Hematopoietic multipotent progenitor cell treated with erythropoietin and hydrocortisone succinate and interleukin-3 and kit ligand, for 8 days (in vitro differentiated cells): Measurements from ENCODE around the gene TNFSF13B.
"Not testable (repeated sequence)": the region's sequence is repeated elsewhere in the genome, so short reads cannot be mapped to it uniquely, and the experiment has no call there.

Experiments used
- DNase-seq: peaks from one replicate; pipeline ENCODE4 v3.0.0-alpha.2; 2015

The TNFSF13B gene

DNA sequence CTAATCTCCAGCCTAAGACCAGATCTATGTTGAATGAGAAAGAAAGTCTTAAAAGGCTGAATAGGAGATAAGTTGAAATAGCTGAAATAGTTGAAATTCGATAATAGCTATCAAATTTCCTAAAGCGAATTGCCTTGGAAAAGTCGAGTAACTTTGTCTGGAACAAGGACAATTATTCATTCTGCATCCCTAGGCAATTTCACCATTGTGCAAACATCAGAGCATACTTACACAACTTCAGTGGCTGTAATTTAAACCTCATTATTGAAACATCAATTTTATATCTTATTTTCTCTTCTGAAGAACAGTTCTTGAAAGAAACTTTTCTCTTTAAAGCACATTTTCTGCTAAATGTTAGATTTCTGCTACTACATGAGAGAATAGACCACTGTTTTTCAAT lies 13.6 kb downstream of the TNFSF13B start:
- DNase-seq = no peak

DNA sequence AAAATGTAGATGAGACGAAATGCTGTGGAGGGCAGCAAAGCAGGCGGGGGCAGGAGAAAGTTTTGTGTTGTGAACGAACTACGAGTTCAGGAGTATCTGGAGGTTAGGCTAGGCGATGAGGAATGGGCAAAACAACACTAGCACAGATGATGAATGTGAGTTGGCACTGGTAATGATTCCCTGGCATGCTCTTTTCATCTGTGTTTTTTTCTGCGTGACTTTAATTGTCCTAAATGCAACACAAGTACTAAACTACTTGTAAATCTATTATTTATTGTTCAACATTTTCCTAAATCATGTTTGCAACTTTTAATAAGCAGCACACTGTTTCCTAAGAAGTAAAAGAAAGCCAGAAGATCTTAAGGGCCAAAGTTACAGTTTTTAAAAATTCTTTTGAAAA lies 19.2 kb downstream of the TNFSF13B start:
- no peak for DNase-seq

DNA sequence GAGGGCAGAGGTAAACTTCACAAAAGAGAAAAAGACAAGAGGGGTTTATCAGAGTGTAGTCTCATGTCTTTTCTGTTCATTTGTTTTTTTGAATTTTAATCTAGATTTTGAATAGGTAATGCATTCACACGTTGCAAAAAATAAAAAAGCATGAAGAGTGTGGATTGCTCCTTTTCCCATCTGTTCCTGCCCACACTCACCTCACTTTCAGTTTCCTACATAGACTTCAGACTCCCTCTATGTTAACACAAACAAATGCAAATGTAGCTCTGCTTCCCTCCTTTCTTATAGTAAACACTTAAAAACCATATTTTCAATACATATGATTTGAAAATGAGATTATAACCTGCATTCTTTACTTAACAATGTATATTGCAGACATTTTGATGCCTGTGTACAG lies 20.3 kb downstream of the TNFSF13B start:
- DNase-seq = no peak

- no peak for DNase-seq
These were observed 27.6 kb downstream of the TNFSF13B start for GRCh38 chr13:108297114-108297513.

GRCh38 chr13:108302279-108302678 lies 32.8 kb downstream of the TNFSF13B start:
- no peak for DNase-seq

DNA sequence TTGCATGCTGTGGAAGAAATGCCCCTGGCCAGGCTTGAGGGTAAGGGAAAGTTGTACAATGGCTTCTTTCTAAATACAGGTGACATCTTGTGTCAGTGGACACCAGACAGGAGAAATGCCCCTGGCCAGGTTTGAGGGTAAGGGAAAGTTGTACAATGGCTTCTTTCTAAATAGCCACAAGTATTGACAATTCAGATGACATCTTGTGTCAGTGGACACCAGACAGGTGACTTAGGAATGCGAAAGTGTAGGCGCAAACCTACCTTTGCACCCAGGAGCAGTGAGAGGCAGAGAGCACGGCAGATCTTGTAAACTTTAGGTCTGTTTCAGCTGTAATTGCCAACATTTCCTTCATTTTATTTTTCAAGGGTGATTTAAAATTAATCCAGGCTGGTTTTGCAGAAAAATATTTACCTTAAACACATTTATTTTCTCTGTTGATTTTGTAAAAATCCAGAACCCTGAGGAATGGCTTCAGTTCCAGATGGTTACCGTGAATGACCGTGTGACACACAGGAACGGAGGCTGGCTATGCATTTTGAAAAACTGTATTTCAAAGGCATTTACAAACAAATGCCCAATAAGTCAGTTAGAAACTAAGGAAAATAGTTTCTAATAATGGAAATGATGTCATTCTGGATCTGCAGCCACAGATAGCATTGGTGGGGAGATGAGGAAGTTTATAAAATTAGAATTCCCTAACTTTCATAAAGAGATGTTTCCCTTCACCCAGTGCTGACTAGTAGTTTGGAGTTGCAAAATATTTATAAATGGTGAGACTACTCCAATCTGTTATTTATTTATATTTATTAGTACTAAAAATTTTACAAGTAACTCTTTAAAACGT lies 34.9 kb downstream of the TNFSF13B start:
- DNase-seq = no peak

DNA sequence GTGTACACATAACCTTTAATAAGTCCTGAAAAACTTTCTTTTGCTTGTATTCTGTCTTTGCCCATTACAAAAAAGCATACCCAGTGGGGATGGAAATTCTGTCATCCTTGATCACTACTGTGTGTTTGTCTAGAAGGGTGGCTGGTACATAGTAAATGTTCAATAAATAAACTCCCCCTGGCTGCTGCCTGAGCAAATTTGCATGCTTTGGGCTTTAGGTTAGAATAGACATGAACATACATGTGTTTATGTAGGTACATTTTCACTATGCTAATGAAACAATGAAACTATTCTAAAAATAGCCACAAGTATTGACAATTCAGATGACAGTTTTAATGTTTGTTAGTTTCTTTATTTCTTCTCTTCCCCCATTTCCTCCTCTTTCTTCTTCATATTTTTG lies 36.1 kb downstream of the TNFSF13B start:
- DNase-seq = no peak

GRCh38 chr13:108306860-108307259 lies 37.3 kb downstream of the TNFSF13B start:
- DNase-seq = no peak

GRCh38 chr13:108311596-108311995 lies 42.1 kb downstream of the TNFSF13B start:
- DNase-seq = not testable (repeated sequence)

GRCh38 chr13:108313382-108313781 lies 43.9 kb downstream of the TNFSF13B start:
- peak; percentile 44 for DNase-seq

- DNase-seq = no peak
These were observed 45.8 kb downstream of the TNFSF13B start for GRCh38 chr13:108315273-108315672.

DNA sequence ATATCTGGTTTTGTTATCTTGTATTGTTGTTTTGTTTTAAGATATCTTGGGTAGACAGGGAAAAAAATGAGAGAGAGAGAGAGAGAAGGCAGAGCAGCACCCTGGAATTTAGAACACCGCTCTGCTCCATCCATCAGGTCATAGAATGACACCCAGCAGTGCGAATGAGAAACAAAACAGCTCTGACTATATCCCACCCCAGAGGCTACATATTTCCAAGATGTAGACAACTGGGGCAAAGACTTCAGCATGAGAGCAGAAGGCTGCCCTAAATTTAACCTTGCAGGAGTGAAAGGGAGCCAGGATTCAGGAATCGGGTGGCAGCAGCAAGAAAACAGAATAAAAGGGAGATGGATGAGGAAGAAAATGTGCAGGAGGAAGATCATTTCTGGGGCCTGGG lies 46.5 kb downstream of the TNFSF13B start:
- DNase-seq = no peak

DNA sequence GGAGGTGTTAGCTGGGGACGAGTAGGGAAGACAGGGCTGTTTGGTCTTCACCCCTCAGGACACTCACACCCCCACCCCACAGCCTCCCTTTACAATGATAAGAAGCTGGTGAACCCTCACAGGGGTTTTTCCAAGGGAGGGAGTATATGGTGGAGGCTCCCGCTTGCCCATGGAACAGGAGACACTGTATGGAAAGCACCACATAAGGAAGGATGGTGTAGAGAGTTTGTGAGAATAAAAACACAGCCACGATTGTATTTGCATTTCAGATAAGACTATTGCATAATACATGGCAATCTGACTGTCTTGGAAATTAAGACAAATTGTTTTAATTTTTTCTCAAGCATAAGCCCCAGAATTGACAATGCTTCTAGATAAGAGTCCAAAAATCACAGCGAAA lies 46.9 kb downstream of the TNFSF13B start:
- DNase-seq = no peak

GRCh38 chr13:108322206-108322824 lies 52.8 kb downstream of the TNFSF13B start:
- DNase-seq = peak; percentile 58

DNA sequence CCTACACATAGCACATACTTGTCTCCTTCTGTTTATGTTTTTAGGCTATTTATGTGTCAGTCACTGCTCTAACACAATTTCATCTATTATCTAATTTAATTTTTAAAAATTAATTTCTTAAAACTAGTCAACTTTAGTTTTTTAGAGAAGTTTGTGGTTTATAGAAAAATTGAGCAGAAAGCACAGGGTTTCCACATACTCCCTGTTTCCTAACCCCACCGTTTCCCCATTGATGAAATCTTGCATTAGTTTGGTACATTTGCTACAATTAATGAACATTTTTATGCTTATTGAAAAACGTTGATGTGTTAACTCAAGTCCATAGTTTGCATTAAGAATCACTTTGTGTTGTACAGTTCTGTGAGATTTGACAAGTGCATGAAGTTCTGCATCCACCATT lies 53.5 kb downstream of the TNFSF13B start:
- no peak for DNase-seq

- no peak for DNase-seq
These were observed 56.3 kb downstream of the TNFSF13B start for GRCh38 chr13:108325863-108326262.

GRCh38 chr13:108326309-108326708 lies 56.8 kb downstream of the TNFSF13B start:
- DNase-seq = no peak

DNA sequence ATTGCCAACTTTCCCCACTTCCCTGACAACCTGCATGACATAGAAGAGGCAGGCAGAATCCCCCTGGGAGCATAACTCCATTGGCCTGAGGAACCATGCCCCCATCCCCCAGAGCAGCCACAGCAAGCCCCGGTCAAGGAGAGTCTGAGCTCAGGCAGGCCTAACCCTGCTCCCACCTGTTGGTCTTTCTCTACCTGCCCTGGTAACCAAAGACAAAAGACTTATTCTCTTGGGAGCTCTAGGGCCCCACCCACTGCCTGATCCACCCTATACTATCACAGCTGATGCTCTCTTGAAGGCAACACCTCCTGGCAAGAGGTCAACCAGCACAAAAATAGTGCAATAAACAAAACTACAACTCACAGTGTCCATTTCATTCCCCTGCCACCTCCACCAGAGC lies 59.3 kb downstream of the TNFSF13B start:
- no peak for DNase-seq

DNA sequence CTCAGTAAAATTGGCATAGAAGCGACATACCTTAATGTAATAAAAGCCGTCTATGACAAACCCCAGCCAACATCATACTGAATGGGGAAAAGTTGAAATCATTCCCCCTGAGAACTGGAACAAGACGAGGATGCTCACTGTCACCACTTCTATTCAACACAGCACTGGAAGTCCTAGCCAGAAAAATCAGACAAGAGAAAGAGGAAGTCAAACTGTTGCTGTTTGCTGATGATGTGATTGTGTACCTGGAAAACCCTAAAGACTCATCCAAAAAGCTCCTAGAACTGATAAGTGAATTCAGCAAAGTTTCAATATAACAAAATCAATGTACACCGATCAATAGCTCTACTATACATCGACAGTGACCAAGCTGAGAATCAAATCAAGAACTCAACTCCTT lies 63.3 kb downstream of the TNFSF13B start:
- DNase-seq = no peak

GRCh38 chr13:108342369-108343289 lies 73.1 kb downstream of the TNFSF13B start:
- DNase-seq = peak; percentile 45

GRCh38 chr13:108345016-108345415 lies 75.5 kb downstream of the TNFSF13B start:
- DNase-seq = no peak

GRCh38 chr13:108346376-108346775 lies 76.9 kb downstream of the TNFSF13B start:
- DNase-seq = no peak

DNA sequence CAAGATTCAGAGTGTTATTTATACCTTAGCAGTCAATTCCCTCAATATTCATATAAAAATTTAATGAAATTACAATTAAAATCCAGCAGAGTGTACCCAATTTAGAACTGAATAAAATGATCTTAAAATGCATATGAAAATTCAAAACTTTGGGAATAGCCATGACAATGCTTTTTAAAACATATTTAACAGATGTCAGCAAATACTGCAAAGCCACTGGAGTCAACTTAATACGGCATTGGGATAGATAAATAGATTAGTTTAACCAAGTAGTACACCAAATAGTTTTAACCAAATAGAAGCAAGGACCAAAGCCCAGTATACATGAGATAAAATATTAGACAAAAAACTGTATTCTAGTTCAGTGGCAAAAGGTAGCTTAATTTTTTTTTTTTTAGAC lies 79.8 kb downstream of the TNFSF13B start:
- no peak for DNase-seq
